SK-N-SH treated with all-trans-retinoic acid at 6 μM for 48 hours (cell line): ENCODE data around the gene ZSCAN10.

ENCODE experiments used
- ARNTL ChIP-seq: fragments of 450-650 bp; formaldehyde crosslinking; IDR thresholded peaks from 2 replicates; pipeline ENCODE4 v1.5.0; 2020; ENCODE audit warnings: low read depth, mild to moderate bottlenecking, moderate library complexity, borderline replicate concordance
- CREB5 ChIP-seq: fragments of 250-450 bp; sonication (Bioruptor Pico); IDR thresholded peaks from 2 replicates; pipeline ENCODE4 v1.5.1; 2020; ENCODE audit warnings: low read depth, mild to moderate bottlenecking, moderate library complexity
- CSDC2 ChIP-seq: fragments of 250-450 bp; sonication (Bioruptor Pico); IDR thresholded peaks from 2 replicates; pipeline ENCODE4 v1.5.0; 2020; ENCODE audit warnings: mild to moderate bottlenecking, moderate library complexity
- GLIS3 ChIP-seq: fragments of 250-450 bp; sonication (Bioruptor Pico); IDR thresholded peaks from 2 replicates; pipeline ENCODE4 v1.5.0; 2020; ENCODE audit warnings: mild to moderate bottlenecking, moderate library complexity
- ISL1 ChIP-seq: fragments of 250-450 bp; sonication (Bioruptor Pico); IDR thresholded peaks from 2 replicates; pipeline ENCODE4 v2.1.2; 2022; ENCODE audit warnings: mild to moderate bottlenecking, moderate library complexity
- OSR1 ChIP-seq: fragments of 250-450 bp; sonication (Bioruptor Pico); IDR thresholded peaks from 2 replicates; pipeline ENCODE4 v1.8.0; 2022; ENCODE audit warnings: moderate library complexity, mild to moderate bottlenecking, inconsistent platforms
- PATZ1 ChIP-seq: fragments of 250-450 bp; sonication (Bioruptor Pico); IDR thresholded peaks from 2 replicates; pipeline ENCODE4 v1.8.0; 2020; ENCODE audit warnings: mild to moderate bottlenecking, moderate library complexity, borderline replicate concordance
- ZFP3 ChIP-seq: fragments of 250-450 bp; sonication (Bioruptor Pico); IDR thresholded peaks from 2 replicates; pipeline ENCODE4 v1.5.0; 2020; ENCODE audit warnings: mild to moderate bottlenecking, moderate library complexity
- ZFP30 ChIP-seq: fragments of 450-650 bp; formaldehyde crosslinking; IDR thresholded peaks from 2 replicates; pipeline ENCODE4 v1.5.0; 2022; ENCODE audit warnings: mild to moderate bottlenecking, moderate library complexity
- ZNF70 ChIP-seq: fragments of 450-650 bp; formaldehyde crosslinking; IDR thresholded peaks from 2 replicates; pipeline ENCODE4 v1.5.0; 2020; ENCODE audit warnings: mild to moderate bottlenecking, moderate library complexity
- ZNF8 ChIP-seq: fragments of 450-650 bp; formaldehyde crosslinking; IDR thresholded peaks from 2 replicates; pipeline ENCODE4 v1.5.0; 2020; ENCODE audit warnings: mild to moderate bottlenecking, moderate library complexity
- TF ChIP-seq, protein P1 (sequence below): fragments of 250-450 bp; sonication (Bioruptor Pico); IDR thresholded peaks from 2 replicates; pipeline ENCODE4 v1.8.0; 2021; ENCODE audit warnings: low read depth, mild to moderate bottlenecking, moderate library complexity, borderline replicate concordance

DNA sequence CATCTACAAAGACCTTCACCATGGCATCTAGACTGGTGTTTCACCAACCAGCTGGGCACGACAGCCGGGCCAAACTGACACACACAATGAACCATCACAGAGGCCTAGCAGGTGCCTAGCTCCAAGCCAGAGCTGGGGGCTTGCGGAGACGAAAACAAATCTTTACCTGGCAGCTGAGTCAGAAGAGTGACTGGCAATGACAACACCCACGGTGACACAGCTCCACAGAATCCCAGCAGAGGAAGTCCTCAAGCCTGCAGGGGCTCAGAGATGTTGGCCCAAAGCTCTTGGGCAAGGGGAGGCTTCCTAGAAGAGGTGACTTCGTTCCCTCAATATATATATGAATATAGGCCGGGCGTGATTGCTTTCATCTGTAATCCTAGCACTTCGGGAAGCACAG lies 47.6 kb downstream of the ZSCAN10 start:
- no peak for TF ChIP-seq PATZ1 (CRISPR knock-in tag)
- no peak for TF ChIP-seq GLIS3 (CRISPR knock-in tag)
- TF ChIP-seq CSDC2, result no peak
- no peak for TF ChIP-seq OSR1 (CRISPR knock-in tag)
- no peak for TF ChIP-seq ZFP3
- no peak for TF ChIP-seq ZNF8 (CRISPR knock-in tag)
- no peak for TF ChIP-seq ARNTL (CRISPR knock-in tag)
- TF ChIP-seq ZFP30 (CRISPR knock-in tag), result no peak
- TF ChIP-seq, protein P1, sequence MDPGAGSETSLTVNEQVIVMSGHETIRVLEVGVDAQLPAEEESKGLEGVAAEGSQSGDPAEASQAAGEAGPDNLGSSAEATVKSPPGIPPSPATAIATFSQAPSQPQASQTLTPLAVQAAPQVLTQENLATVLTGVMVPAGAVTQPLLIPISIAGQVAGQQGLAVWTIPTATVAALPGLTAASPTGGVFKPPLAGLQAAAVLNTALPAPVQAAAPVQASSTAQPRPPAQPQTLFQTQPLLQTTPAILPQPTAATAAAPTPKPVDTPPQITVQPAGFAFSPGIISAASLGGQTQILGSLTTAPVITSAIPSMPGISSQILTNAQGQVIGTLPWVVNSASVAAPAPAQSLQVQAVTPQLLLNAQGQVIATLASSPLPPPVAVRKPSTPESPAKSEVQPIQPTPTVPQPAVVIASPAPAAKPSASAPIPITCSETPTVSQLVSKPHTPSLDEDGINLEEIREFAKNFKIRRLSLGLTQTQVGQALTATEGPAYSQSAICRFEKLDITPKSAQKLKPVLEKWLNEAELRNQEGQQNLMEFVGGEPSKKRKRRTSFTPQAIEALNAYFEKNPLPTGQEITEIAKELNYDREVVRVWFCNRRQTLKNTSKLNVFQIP, result no peak
- TF ChIP-seq ISL1 (CRISPR knock-in tag), result no peak
- no peak for TF ChIP-seq CREB5 (CRISPR knock-in tag)
- no peak for TF ChIP-seq ZNF70 (CRISPR knock-in tag)
